ENCODE data around the gene SLF1.

SLF1 gene

GRCh38 chr5:94661086-94661485, 42.6 kb downstream of the SLF1 start:
- DNase-seq (ENCODE audit: low read depth): no peak

DNA sequence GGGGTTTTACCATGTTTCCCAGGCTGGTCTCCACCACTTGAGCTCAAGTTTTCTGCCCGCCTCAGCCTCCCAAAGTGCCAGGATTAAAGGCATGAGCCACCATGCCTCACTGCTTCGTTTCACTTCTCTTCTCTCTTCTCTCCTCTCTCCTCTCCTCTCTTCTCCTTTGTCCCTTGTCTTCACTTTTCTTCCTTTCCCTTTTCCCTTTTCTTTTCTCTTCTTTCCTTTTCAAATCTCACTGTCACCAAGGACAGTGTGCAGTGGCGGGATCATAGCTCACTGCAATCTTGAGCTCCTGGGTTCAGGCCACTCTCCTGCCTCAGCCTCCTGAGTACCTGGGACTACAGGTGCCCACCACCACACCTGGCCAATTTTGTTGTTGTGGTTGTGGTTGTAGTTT, 49.5 kb downstream of the SLF1 start:
- no peak for DNase-seq (ENCODE audit: low read depth)

DNA sequence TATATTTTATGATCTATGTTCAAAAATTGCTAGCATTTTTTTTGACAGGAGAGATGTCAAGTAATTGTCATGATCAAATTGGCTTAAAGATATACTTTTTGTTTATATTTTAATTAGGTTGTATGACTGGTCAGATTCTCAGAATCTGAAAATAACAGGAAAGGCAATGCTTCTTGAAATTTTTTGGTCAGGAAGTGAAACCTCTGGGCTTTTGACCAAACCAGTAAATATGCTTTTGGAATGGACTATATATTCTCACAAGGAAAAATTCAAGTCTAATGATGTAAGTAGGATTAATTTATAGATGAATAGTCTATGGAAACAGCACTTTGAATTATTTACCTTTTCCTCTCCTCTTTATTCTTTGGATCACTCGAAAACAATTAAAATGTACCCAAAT, 52.3 kb downstream of the SLF1 start:
- no peak for DNase-seq (ENCODE audit: low read depth)

DNA sequence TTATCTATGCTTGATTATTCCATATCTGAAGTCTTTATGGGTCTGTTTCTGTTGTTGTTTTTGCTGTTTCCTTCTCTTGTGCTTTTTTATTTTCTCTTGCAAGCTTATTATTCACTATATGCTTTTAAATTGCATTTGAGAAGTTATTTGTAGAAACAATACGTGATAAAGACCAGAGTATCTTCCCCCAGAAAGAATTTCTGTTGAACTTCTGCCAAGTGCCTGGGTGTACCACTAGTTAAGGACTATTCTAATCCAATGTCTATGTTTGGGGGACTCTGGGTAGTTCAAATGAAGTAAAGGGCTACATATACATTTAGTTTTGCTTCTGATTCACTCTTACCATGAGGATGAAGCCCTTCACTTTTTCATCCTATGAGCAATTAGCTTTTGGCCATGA, 54.3 kb downstream of the SLF1 start:
- no peak for DNase-seq (ENCODE audit: low read depth)

DNA sequence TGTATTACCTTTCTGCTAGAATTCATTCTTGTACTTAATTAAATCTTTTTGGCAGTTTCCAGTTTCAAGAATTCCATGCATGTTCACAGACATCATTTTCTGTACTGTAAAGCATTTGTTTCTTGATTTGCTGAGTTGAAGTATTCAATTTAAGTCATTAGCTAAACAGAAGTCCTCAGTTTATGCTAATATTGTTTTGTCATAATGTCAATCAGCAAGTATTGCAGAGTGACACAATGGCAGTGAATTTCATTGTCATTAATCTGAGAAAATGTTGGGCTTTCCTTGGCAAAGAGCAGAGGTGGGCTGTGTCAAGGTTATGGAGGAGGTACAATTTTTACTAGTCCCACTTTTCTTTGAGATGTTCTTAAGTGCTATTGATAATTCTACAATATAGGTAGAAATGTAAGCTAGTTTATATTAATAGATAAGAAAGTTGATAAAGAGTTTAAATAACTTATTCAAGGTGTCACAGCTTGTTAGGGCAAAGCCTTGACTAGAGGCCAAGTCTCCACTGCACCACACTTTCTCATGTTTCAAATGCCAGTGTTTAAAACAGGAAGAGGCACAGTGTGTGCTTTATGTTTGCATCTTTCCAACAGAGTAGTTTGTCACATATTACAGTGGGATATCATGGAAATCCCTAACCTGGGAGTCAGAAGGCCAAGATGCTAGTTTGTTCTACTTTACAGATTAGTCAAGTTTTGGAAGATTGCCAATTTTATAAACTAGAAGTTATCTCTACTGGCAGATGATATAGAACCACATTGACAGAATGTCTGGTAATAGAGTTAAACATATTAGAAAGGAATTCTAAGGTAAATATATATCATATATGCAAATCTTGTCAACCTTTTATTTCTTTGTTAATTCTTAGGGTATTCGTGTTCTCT, 56.3 kb downstream of the SLF1 start:
- no peak for DNase-seq (ENCODE audit: low read depth)

DNA sequence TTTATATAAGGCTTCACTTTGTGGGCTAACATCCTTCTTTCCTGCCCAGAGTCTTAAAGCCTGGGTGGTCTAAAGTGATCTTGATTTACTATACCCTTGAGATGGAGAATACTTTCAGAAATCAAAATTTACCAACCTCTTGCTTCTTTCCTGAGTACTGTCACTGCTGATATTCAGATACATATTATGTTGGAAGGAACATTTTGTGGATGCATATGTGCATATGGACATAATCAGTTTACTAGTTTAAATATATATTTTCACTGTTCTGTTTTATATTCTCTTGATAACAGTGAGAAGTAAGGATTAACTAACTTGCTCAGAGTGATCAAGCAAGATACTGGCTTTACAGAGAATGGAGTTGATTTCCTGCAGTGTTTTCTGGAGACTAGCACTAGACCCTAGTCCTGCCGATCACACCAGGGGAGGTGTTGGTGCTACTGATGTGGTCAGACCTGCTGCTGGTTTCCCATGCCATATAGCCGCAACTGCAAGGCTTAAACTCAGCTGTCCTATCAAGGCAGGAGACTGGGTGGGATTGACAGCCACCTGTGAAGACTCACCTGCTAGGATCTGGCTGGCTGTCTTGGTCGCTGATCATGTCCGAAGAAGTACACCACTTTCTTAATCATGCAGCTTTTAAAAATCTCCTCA, 57.6 kb downstream of the SLF1 start:
- DNase-seq (ENCODE audit: low read depth): no peak

- DNase-seq (ENCODE audit: low read depth): no peak
Measured at GRCh38 chr5:94682814-94683520, 64.5 kb downstream of the SLF1 start.

GRCh38 chr5:94689908-94690307, 71.4 kb downstream of the SLF1 start:
- DNase-seq (ENCODE audit: low read depth): no peak

GRCh38 chr5:94690778-94691177, 72.3 kb downstream of the SLF1 start:
- no peak for DNase-seq (ENCODE audit: low read depth)

GRCh38 chr5:94691291-94691690, 72.8 kb downstream of the SLF1 start:
- DNase-seq (ENCODE audit: low read depth): no peak

GRCh38 chr5:94691949-94692348, 73.5 kb downstream of the SLF1 start:
- peak; percentile 49 for DNase-seq (ENCODE audit: low read depth)

DNA sequence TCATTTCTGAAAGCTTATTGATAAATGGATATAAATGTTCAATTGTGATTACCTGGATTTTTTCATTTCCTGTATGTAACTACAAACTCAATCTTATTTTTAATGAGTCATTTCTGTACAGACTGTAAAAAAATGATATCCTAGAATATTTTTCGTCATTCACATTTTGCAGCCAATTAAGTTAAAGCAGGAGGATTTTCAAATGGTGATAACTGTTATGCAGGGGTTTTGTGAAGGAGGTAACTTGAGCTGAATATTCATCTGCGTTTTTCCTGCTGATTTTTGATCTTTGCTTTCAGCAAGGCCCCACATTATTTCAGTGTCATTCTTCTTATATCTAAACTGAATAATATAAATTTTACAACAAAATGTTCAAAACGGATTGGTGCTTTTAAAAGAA, 74.1 kb downstream of the SLF1 start:
- no peak for DNase-seq (ENCODE audit: low read depth)

GRCh38 chr5:94693043-94693822, 74.8 kb downstream of the SLF1 start:
- DNase-seq (ENCODE audit: low read depth): peak; percentile 89

DNA sequence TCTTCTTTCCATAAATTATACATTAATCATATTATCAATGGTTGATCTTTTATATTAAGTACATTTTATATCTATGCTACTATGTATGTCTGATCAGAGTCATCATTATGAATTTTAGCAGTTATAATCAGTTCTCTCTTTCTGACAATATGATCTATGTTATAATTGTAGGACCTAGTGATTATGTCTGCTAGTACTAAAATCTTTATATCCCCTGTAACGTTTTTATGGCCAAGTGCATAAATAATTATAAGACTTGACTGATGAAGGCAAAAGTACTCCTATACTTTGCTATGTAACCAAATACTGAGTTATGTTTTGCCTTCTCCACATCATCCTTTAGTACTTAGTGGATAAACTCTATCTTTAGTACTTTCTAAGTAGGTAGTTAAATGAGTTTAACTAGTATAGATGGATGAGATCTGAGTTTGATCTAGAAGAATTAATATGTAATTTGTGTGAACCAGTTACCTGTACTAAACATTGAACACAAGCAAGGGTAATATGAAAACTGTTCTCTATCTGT, 75.4 kb downstream of the SLF1 start:
- no peak for DNase-seq (ENCODE audit: low read depth)

- no peak for DNase-seq (ENCODE audit: low read depth)
Measured at GRCh38 chr5:94694671-94695070, 76.2 kb downstream of the SLF1 start.

DNA sequence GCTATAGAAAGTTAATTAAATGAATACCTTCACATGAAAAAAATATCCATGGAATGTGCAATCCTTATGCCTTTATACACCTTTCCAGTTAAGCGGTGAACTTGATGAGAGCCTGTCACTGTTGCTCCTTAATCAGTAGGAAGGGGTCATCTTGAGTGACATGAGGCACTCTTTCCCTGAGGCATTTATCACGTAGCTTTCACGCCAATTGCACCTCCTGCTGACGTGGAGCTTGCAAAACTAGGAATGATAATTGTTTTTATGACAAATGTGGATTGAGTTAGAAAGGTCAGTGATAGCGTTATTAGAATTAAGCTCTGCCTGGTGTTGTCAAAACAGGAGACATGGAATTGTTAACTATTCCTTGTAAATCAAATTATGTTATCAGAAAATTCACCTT, 79.7 kb downstream of the SLF1 start:
- DNase-seq (ENCODE audit: low read depth): no peak

DNA sequence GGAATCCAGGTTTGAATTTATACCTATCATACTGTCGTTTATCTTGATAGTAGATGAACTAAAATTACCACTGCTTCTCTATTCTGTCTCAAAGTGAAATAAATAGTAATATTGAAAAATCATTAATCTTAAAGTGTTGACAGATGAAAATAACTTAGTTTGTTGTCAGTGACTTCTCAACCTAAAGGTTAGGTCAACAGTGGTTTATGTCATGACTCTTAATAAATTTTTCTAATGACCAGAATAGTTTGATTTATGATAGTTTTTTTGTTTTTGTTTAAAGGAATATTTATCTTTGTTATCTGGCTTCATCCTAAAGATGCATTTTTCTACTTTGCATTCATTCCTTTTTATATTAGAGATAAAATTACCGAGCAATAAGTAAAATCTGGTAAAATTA, 81.1 kb downstream of the SLF1 start:
- no peak for DNase-seq (ENCODE audit: low read depth)

GRCh38 chr5:94700592-94700991, 82.1 kb downstream of the SLF1 start:
- DNase-seq (ENCODE audit: low read depth): no peak

DNA sequence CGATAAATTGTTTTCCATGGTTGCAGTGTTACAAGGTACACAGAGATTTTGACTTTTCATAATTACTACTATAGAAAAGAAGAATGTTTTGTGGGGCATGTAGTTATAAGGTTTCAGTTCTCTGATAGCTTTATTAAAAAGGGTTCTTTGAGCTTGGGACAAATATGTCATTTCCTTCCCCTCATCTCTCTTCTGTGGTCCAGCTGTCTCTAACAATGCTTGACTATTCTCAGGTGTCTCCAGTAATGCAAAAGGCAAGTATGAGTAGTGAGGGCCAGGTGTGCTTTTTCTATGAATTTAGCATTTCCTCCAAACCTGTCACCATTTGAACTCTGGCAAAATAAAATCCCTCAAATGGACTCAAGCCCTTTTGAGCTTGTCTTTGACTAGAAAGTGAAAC, 84.3 kb downstream of the SLF1 start:
- no peak for DNase-seq (ENCODE audit: low read depth)

DNA sequence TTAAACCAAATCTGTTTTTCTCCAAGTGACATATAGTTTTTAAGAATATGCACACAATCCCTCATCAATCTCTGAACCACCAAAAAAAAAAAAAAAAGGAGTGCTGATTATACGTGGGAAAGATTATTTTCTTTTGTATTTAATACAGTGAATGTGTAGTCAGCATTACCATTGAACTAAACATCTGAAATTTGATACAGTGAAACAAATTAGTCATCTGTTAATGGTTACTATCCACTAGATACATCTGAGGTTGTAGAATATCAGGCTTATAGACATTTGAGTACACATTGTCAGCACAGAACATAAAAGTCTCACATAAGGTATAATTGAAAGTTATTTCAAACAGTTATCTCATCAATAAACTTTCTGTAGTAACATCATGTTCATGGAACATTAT, 87.0 kb downstream of the SLF1 start:
- DNase-seq (ENCODE audit: low read depth): no peak

GRCh38 chr5:94707359-94707758, 88.9 kb downstream of the SLF1 start:
- no peak for DNase-seq (ENCODE audit: low read depth)

GRCh38 chr5:94709277-94709676, 90.8 kb downstream of the SLF1 start:
- DNase-seq (ENCODE audit: low read depth): no peak

All from HS-5 (cell line).